Adrenal gland (tissue), 12 donors: ENCODE results near the gene DAP3. TPM values are rescaled to one million over a fixed set of nuclear protein-coding genes. Genes with fewer than 3 reads are reported as not detected.
"Not testable (repeated sequence)": the region's sequence is repeated elsewhere in the genome, so short reads cannot be mapped to it uniquely, and the experiment has no call there.

ENCODE experiments used
- DNase-seq, 7 donors: peaks; one replicate each; pipeline ENCODE4 v3.0.0-alpha.2; 2019 to 2020
- H3K27ac ChIP-seq, 5 donors: fragments of 200-600 bp; sonication (generic) in 4 of 5; 1 replicate in 3 of 5; 2 replicates in 2 of 5; pipeline versions ENCODE4 v1.5.1 to v1.8.0; 2016 to 2020; ENCODE audit warnings: mild to moderate bottlenecking in 1 of 5
- H3K27me3 ChIP-seq: fragments of 200-600 bp; 2 replicates; pipeline ENCODE4 v1.8.0; 2021
- H3K36me3 ChIP-seq, 2 donors: fragments of 200-600 bp; replicated peaks in 1 of 2; 1 replicate in 1 of 2; 2 replicates in 1 of 2; pipeline versions ENCODE4 v1.5.1 to v1.8.0; 2018 to 2022
- H3K4me1 ChIP-seq, 2 donors: fragments of 200-600 bp; replicated peaks in 1 of 2; 1 replicate in 1 of 2; 2 replicates in 1 of 2; pipeline versions ENCODE4 v1.5.1 to v1.8.0; 2018 to 2021
- H3K4me3 ChIP-seq, 4 donors: fragments of 200-600 bp; sonication (generic) in 3 of 4; one replicate each; pipeline ENCODE4 v1.5.1; 2016 to 2018
- H3K9me3 ChIP-seq, 3 donors: fragments of 200-600 bp; sonication (generic) in 1 of 3; replicated peaks in 1 of 3; 1 replicate in 2 of 3; 2 replicates in 1 of 3; pipeline versions ENCODE4 v1.5.1 to v1.8.0; 2016 to 2021
- CTCF ChIP-seq, 6 experiments: fragments of 450-650 bp in 4 of 6; fragments of 200-600 bp in 2 of 6; sonication (generic) in 1 of 6; IDR thresholded peaks; 1 replicate in 5 of 6; 2 replicates in 1 of 6; pipeline versions ENCODE4 v1.5.1 to v1.8.0; 2016 to 2021; ENCODE audit warnings: antibody characterized with exemption in 6 of 6, mild to moderate bottlenecking in 2 of 6, moderate library complexity in 1 of 6
- POLR2A ChIP-seq, 2 donors: fragments of 450-650 bp; IDR thresholded peaks; one replicate each; pipeline ENCODE4 v1.6.1; 2017; ENCODE audit warnings: antibody characterized with exemption in 2 of 2, mild to moderate bottlenecking in 2 of 2, moderate library complexity in 1 of 2
- WGBS, 4 donors: extraction: QIAGEN DNeasy Blood & Tissue Kit in 2 of 4; methylation state at CpG; one replicate each; pipeline versions ENCODE4 v1.1.5 to v1.1.7; 2013 to 2017; 5-methylcytosine and 5-hydroxymethylcytosine counted together
- intact Hi-C, 2 donors: fragments of 100-400 bp; cut with DNase I; formaldehyde crosslinking; loops; one replicate each; pipeline versions ENCODE4 v1.14.1 to v1.15.0; 2022 to 2023
- polyA plus RNA-seq, 3 donors: library from polyadenylated mRNA; stranded (reverse); fragments of 200-250 nt in 2 of 3; fragments of 350-450 nt in 1 of 3; fragmentation: Illumina TruSeq in 1 of 3; extraction: RNeasy Lipid Tissue Mini Kit (QIAGEN cat#74804) in 1 of 3; gene quantifications; one replicate each; pipeline ENCODE4 v1.2.3, GENCODE V29; 2013 to 2014
- total RNA-seq, 9 donors: library from RNA; depleted of rRNA in 4 of 9; stranded (reverse); fragments of >200 nt in 4 of 9; fragments of 120-200 nt in 1 of 9; fragmentation: NEBNext Ultra II Directional in 1 of 9; extraction: Animal tissue kit (Norgen Biotek cat#: 25700) in 1 of 9; gene quantifications; one replicate each; pipeline versions ENCODE4 v1.1.0 to v1.2.4, GENCODE V29; 2013 to 2023
- donor health status: healthy with polysubstance abuse.
- donor health status: Bipolar disorder and iron deficiency.
- donor health status: DM: yes; HTN: yes; CAD: no.
- donor health status: DM: no; HTN: no; CAD: no.
- donor health status: DM: no; HTN: no; CAD: no.
- donor health status: DM: yes; HTN: yes; CAD: no.

The DAP3 gene
- total and polyA plus RNA-seq, 12 donors = 85.4 to 186 (median 115) TPM

- no peak overlapping the region for H3K27ac ChIP-seq
- peak in 1 of 7 donors; percentile 42 for DNase-seq
These were observed 53.0 kb downstream of the DAP3 start for GRCh38 chr1:155741908-155742307.

GRCh38 chr1:155744711-155745283 is 55.9 kb downstream of the DAP3 start:
- intact Hi-C loops = no loop called here

More at GRCh38 chr1:155741908-155742307, 53.0 kb downstream of the DAP3 start:
- WGBS, 4 donors = 86 to 89% (median 87%) methylated on average over 10 of the region's 10 CpGs
- H3K4me3 ChIP-seq = no peak overlapping the region
- no peak for TF ChIP-seq POLR2A (IDR thresholded peaks at IDR 0.05)
- no peak for TF ChIP-seq CTCF (IDR thresholded peaks at IDR 0.05)
- intact Hi-C loops = no loop called here
- peaks cover 0 to 3% of the 10 kb centered on the region in 2 donors for H3K4me1 ChIP-seq
- H3K36me3 ChIP-seq = peaks cover 0 to 22% of the 10 kb centered on the region in 2 donors
- H3K9me3 ChIP-seq = no peaks in the 10 kb centered on the region
- H3K27me3 ChIP-seq = no peaks in the 10 kb centered on the region

GRCh38 chr1:155745284-155746228 is 56.7 kb downstream of the DAP3 start:
- H3K27me3 ChIP-seq, H3K36me3 ChIP-seq, H3K4me1 ChIP-seq, H3K9me3 ChIP-seq, intact Hi-C loops: not testable (repeated sequence)
- Histone ChIP-seq H3K27ac (peak overlapping the region in 4 of 5 donors; percentile 20 to 80 (median 66)), H3K4me3 (peak overlapping the region in 2 of 4 donors; percentile 31 to 71)
- peak; percentile 93 to 99 (median 98) for DNase-seq
- TF ChIP-seq CTCF (IDR thresholded peaks at IDR 0.05) (peak in 1 of 6 experiments; percentile 10), POLR2A (IDR thresholded peaks at IDR 0.05) (peak; percentile 17 to 69)
- WGBS, 4 donors = 0 to 1% (median 0%) methylated on average over 8 to 47 of the region's 77 CpGs

More at GRCh38 chr1:155744711-155745283, 55.9 kb downstream of the DAP3 start:
- WGBS, 4 donors = 78 to 81% (median 80%) methylated on average over 9 of the region's 9 CpGs
- Histone ChIP-seq H3K4me1 (peaks cover 0 to 3% of the 10 kb centered on the region in 2 donors), H3K27ac (peak overlapping the region in 4 of 5 donors; percentile 20 to 80 (median 66)), H3K36me3 (peaks cover 0 to 7% of the 10 kb centered on the region in 2 donors), H3K9me3 (no peaks in the 10 kb centered on the region), H3K4me3 (peak overlapping the region in 2 of 4 donors; percentile 31 to 71), H3K27me3 (no peaks in the 10 kb centered on the region)
- TF ChIP-seq POLR2A (IDR thresholded peaks at IDR 0.05) (no peak), CTCF (IDR thresholded peaks at IDR 0.05) (no peak)
- peak in 1 of 7 donors; percentile 48 for DNase-seq

GRCh38 chr1:155747586-155747985 is 58.7 kb downstream of the DAP3 start:
- H3K4me3 ChIP-seq, H3K9me3 ChIP-seq, H3K27me3 ChIP-seq, intact Hi-C loops, H3K4me1 ChIP-seq, H3K27ac ChIP-seq: not testable (repeated sequence)
- peaks cover 0 to 21% of the 10 kb centered on the region in 2 donors for H3K36me3 ChIP-seq
- 90 to 99% (median 93%) methylated on average over 9 to 11 of the region's 12 CpGs for WGBS, 4 donors
- peak in 1 of 7 donors; percentile 35 for DNase-seq

- DNase-seq = peak in 1 of 7 donors; percentile 50
- H3K36me3 ChIP-seq = peaks cover 0 to 26% of the 10 kb centered on the region in 2 donors
- H3K9me3 ChIP-seq, H3K27ac ChIP-seq, H3K4me1 ChIP-seq, H3K4me3 ChIP-seq, intact Hi-C loops, H3K27me3 ChIP-seq: not testable (repeated sequence)
- 67 to 95% (median 85%) methylated on average over 2 to 5 of the region's 5 CpGs for WGBS, 4 donors
These were observed 59.2 kb downstream of the DAP3 start for GRCh38 chr1:155748141-155748540.

- H3K9me3 ChIP-seq, H3K4me1 ChIP-seq, H3K27me3 ChIP-seq, H3K27ac ChIP-seq, H3K4me3 ChIP-seq, DNase-seq, intact Hi-C loops: not testable (repeated sequence)
- H3K36me3 ChIP-seq = peaks cover 0 to 73% of the 10 kb centered on the region in 2 donors
- 97 to 100% (median 99%) methylated on average over 3 of the region's 3 CpGs for WGBS, 4 donors
These were observed 70.1 kb downstream of the DAP3 start for GRCh38 chr1:155759017-155759416.
